ENCODE measurements around the gene CHD5.

Gene CHD5

GRCh38 chr1:6052543-6053205 is 127.4 kb downstream of the CHD5 start:
- DNase-seq: no peak

Data from activated CD4-positive, alpha-beta T cell treated with anti-CD3 and anti-CD28 coated beads for 1 hour (primary cell).